WTC11 (cell line): Measurements from ENCODE around the gene MICAL2.

Experiments
- NR1H2 ChIP-seq: sonication (generic); formaldehyde crosslinking; IDR thresholded peaks from 2 replicates; pipeline ENCODE4 v1.9.0; 2021; ENCODE audit warnings: mild to moderate bottlenecking, moderate library complexity, missing genetic modification reagents
- NR2C2 ChIP-seq: sonication (generic); formaldehyde crosslinking; IDR thresholded peaks from 2 replicates; pipeline ENCODE4 v1.8.0; 2022; ENCODE audit warnings: mild to moderate bottlenecking, missing genetic modification reagents
- TEAD1 ChIP-seq: sonication (generic); formaldehyde crosslinking; IDR thresholded peaks from 2 replicates; pipeline ENCODE4 v1.8.0; 2022; ENCODE audit warnings: mild to moderate bottlenecking, missing genetic modification reagents
- TP53 ChIP-seq: sonication (generic); formaldehyde crosslinking; IDR thresholded peaks from 2 replicates; pipeline ENCODE4 v1.8.1; 2023; ENCODE audit warnings: mild to moderate bottlenecking, missing genetic modification reagents
- ZNF219 ChIP-seq: sonication (generic); formaldehyde crosslinking; IDR thresholded peaks from 2 replicates; pipeline ENCODE4 v1.8.0; 2023; ENCODE audit warnings: missing genetic modification reagents, mild to moderate bottlenecking, borderline replicate concordance
- ZNF396 ChIP-seq: fragments of 250-450 bp; sonication (Bioruptor Pico); IDR thresholded peaks from 2 replicates; pipeline ENCODE4 v1.8.0; 2021; ENCODE audit warnings: mild to moderate bottlenecking, moderate library complexity, borderline replicate concordance
- TF ChIP-seq, protein P1 (sequence below): sonication (generic); formaldehyde crosslinking; IDR thresholded peaks from 2 replicates; pipeline ENCODE4 v1.8.1; 2023; ENCODE audit warnings: mild to moderate bottlenecking, missing genetic modification reagents, moderate library complexity
- TF ChIP-seq, protein P2 (sequence below): fragments of 200-600 bp; IDR thresholded peaks from 2 replicates; pipeline ENCODE4 v1.8.0; 2022; ENCODE audit warnings: antibody characterized with exemption
- TF ChIP-seq, protein P3 (sequence below): sonication (generic); formaldehyde crosslinking; IDR thresholded peaks from 2 replicates; pipeline ENCODE4 v1.8.1; 2023; ENCODE audit warnings: mild to moderate bottlenecking, missing genetic modification reagents, borderline replicate concordance
- TF ChIP-seq, protein P4 (sequence below): sonication (generic); formaldehyde crosslinking; IDR thresholded peaks from 2 replicates; pipeline ENCODE4 v1.8.1; 2022; ENCODE audit warnings: missing genetic modification reagents, borderline replicate concordance
- TF ChIP-seq, protein P5 (sequence below): sonication (generic); formaldehyde crosslinking; IDR thresholded peaks from 2 replicates; pipeline ENCODE4 v1.8.1; 2022; ENCODE audit warnings: mild to moderate bottlenecking, missing genetic modification reagents, moderate library complexity, borderline replicate concordance
- TF ChIP-seq, protein P6 (sequence below): sonication (generic); formaldehyde crosslinking; IDR thresholded peaks from 2 replicates; pipeline ENCODE4 v1.8.1; 2023; ENCODE audit warnings: mild to moderate bottlenecking, missing genetic modification reagents, moderate library complexity

DNA sequence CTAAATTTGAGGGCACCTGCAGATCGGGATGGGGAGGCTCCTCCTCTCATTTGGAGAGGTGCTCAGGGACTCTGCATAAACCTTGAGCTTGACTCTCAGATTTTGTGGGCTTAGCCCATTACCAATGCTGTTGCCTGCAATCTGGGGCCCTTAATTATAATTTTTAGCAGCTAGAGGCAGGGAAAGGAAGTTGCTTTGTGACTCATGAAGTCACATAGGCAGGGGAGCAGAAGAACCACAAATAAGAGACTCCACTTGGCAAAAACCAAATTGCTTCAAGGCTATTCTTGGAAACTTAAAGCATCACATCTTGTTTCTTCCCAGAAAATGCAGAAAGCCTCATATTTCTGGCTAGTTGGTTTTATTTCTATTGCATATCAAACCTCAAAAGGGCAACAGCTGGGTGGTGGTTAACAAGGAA, 46.9 kb downstream of the MICAL2 start:
- TF ChIP-seq, protein P1, sequence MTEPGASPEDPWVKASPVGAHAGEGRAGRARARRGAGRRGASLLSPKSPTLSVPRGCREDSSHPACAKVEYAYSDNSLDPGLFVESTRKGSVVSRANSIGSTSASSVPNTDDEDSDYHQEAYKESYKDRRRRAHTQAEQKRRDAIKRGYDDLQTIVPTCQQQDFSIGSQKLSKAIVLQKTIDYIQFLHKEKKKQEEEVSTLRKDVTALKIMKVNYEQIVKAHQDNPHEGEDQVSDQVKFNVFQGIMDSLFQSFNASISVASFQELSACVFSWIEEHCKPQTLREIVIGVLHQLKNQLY, result no peak
- TF ChIP-seq, protein P2, sequence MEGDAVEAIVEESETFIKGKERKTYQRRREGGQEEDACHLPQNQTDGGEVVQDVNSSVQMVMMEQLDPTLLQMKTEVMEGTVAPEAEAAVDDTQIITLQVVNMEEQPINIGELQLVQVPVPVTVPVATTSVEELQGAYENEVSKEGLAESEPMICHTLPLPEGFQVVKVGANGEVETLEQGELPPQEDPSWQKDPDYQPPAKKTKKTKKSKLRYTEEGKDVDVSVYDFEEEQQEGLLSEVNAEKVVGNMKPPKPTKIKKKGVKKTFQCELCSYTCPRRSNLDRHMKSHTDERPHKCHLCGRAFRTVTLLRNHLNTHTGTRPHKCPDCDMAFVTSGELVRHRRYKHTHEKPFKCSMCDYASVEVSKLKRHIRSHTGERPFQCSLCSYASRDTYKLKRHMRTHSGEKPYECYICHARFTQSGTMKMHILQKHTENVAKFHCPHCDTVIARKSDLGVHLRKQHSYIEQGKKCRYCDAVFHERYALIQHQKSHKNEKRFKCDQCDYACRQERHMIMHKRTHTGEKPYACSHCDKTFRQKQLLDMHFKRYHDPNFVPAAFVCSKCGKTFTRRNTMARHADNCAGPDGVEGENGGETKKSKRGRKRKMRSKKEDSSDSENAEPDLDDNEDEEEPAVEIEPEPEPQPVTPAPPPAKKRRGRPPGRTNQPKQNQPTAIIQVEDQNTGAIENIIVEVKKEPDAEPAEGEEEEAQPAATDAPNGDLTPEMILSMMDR, result no peak
- TF ChIP-seq TEAD1 (no peak), TP53 (CRISPR knock-in tag) (no peak), NR2C2 (CRISPR knock-in tag) (no peak), ZNF396 (CRISPR knock-in tag) (no peak), NR1H2 (CRISPR knock-in tag) (no peak), ZNF219 (CRISPR knock-in tag) (no peak)
- TF ChIP-seq, protein P3, sequence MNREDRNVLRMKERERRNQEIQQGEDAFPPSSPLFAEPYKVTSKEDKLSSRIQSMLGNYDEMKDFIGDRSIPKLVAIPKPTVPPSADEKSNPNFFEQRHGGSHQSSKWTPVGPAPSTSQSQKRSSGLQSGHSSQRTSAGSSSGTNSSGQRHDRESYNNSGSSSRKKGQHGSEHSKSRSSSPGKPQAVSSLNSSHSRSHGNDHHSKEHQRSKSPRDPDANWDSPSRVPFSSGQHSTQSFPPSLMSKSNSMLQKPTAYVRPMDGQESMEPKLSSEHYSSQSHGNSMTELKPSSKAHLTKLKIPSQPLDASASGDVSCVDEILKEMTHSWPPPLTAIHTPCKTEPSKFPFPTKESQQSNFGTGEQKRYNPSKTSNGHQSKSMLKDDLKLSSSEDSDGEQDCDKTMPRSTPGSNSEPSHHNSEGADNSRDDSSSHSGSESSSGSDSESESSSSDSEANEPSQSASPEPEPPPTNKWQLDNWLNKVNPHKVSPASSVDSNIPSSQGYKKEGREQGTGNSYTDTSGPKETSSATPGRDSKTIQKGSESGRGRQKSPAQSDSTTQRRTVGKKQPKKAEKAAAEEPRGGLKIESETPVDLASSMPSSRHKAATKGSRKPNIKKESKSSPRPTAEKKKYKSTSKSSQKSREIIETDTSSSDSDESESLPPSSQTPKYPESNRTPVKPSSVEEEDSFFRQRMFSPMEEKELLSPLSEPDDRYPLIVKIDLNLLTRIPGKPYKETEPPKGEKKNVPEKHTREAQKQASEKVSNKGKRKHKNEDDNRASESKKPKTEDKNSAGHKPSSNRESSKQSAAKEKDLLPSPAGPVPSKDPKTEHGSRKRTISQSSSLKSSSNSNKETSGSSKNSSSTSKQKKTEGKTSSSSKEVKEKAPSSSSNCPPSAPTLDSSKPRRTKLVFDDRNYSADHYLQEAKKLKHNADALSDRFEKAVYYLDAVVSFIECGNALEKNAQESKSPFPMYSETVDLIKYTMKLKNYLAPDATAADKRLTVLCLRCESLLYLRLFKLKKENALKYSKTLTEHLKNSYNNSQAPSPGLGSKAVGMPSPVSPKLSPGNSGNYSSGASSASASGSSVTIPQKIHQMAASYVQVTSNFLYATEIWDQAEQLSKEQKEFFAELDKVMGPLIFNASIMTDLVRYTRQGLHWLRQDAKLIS (CRISPR knock-in tag), result no peak
- TF ChIP-seq, protein P4, sequence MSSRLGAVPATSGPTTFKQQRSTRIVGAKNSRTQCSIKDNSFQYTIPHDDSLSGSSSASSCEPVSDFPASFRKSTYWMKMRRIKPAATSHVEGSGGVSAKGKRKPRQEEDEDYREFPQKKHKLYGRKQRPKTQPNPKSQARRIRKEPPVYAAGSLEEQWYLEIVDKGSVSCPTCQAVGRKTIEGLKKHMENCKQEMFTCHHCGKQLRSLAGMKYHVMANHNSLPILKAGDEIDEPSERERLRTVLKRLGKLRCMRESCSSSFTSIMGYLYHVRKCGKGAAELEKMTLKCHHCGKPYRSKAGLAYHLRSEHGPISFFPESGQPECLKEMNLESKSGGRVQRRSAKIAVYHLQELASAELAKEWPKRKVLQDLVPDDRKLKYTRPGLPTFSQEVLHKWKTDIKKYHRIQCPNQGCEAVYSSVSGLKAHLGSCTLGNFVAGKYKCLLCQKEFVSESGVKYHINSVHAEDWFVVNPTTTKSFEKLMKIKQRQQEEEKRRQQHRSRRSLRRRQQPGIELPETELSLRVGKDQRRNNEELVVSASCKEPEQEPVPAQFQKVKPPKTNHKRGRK (CRISPR knock-in tag), result no peak
- TF ChIP-seq, protein P5, sequence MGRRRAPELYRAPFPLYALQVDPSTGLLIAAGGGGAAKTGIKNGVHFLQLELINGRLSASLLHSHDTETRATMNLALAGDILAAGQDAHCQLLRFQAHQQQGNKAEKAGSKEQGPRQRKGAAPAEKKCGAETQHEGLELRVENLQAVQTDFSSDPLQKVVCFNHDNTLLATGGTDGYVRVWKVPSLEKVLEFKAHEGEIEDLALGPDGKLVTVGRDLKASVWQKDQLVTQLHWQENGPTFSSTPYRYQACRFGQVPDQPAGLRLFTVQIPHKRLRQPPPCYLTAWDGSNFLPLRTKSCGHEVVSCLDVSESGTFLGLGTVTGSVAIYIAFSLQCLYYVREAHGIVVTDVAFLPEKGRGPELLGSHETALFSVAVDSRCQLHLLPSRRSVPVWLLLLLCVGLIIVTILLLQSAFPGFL, result no peak
- TF ChIP-seq, protein P6, sequence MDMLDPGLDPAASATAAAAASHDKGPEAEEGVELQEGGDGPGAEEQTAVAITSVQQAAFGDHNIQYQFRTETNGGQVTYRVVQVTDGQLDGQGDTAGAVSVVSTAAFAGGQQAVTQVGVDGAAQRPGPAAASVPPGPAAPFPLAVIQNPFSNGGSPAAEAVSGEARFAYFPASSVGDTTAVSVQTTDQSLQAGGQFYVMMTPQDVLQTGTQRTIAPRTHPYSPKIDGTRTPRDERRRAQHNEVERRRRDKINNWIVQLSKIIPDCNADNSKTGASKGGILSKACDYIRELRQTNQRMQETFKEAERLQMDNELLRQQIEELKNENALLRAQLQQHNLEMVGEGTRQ (CRISPR knock-in tag), result no peak
